ENCODE results near the gene PET100.
"Not testable (repeated sequence)": the region's sequence is repeated elsewhere in the genome, so short reads cannot be mapped to it uniquely, and the experiment has no call there.

The PET100 gene

DNA sequence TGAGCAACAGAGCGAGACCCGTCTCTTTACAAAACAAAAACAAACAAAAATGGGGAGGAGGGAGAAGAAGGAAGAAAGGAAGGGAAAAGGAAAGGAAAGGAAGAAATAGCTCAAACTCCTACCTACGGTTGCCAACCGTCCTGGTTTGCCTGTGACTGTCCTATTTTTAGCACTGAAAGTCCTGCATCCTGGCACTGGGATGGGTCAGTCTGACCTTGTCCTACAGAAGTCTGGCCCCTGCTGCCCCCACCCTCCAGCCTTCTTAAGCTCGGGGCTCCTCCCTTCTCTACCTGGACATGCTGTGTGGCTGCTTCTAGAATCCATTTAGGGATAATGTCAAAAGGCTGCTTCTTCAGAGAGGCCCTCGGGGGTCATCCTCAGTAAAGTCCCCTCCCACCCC lies 6.1 kb downstream of the PET100 start:
- DNase-seq: no peak

DNA sequence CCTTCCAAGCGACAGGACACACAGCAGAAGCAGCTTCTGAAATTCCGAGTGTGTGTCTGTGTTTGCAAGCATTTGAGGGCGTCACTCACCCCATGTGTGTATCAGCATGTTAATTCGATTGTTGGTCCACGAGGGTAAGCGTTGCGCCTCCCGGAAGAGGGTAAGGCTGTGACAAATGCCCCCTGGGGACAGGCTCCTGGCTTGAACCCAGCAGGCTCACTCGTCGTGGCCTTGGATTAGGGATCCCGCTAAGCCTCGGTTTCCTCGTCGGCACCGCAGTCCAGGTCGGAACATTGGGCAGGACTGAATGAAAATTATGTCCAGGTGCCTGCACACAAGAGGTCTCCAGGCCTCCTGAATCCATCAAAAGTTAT lies 6.7 kb downstream of the PET100 start:
- DNase-seq: no peak

GRCh38 chr19:7636691-7637373 lies 7.2 kb downstream of the PET100 start, which contains the start of gene STXBP2:
TSS of gene STXBP2 (plus strand) at chr19:7637110. CDS start at chr19:7637150, 40 bp downstream.
- no peak for DNase-seq

GRCh38 chr19:7637374-7638256 lies 8.0 kb downstream of the PET100 start:
- DNase-seq: no peak

DNA sequence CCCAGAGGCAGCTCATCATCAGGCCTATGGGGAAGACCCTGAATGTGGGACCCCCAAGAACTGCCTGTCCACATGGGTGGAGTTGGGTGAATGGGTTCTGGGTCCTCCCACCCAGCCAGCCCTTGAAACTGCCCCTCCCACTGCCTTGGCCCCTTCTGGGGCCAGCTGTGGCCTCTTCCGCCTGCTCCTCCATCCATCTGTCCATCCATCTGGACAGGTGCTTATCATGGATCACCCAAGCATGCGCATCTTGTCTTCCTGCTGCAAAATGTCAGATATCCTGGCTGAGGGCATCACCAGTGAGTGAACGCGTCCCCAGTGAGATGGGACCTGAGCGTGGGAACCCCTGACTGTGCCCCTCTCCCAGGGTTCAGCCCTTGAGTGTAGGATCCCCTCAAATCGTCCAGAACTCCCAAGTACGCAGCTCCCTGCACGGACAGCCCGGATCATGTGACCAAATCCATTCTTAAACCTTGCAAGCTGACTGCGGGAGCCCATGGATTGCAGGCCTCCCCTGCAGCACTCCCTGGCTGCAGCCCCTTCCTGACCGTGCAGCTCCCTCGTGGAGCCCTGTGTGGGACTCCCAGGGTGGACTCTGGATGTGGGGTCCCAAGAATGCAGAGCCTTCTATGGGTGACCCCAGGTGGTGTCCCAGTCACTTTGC lies 9.3 kb downstream of the PET100 start:
- DNase-seq: no peak

DNA sequence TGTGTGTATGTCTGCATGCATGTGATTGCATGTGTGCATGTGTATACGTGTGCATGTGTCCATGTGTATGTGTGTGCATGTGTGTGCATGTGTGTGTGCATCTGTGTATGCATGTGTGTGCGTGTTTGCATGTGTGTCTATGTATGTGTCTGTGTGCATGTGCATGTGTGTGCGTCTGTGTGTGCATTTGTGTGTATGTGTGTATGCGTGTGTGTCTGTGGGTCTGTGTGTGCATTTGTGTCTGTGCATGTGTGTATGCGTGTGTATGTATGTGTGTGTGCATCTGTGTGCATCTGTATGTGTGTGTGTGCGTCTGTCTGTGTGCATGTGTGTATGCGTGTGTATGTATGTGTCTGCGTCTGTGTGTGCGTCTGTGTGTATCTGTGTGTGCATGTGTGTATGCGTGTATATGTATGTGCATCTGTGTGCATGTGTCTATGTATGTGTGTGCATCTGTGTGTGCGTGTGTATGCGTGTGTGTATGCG lies 10.3 kb downstream of the PET100 start:
- no peak for DNase-seq

GRCh38 chr19:7640803-7641202 lies 11.2 kb downstream of the PET100 start:
- DNase-seq: no peak

DNA sequence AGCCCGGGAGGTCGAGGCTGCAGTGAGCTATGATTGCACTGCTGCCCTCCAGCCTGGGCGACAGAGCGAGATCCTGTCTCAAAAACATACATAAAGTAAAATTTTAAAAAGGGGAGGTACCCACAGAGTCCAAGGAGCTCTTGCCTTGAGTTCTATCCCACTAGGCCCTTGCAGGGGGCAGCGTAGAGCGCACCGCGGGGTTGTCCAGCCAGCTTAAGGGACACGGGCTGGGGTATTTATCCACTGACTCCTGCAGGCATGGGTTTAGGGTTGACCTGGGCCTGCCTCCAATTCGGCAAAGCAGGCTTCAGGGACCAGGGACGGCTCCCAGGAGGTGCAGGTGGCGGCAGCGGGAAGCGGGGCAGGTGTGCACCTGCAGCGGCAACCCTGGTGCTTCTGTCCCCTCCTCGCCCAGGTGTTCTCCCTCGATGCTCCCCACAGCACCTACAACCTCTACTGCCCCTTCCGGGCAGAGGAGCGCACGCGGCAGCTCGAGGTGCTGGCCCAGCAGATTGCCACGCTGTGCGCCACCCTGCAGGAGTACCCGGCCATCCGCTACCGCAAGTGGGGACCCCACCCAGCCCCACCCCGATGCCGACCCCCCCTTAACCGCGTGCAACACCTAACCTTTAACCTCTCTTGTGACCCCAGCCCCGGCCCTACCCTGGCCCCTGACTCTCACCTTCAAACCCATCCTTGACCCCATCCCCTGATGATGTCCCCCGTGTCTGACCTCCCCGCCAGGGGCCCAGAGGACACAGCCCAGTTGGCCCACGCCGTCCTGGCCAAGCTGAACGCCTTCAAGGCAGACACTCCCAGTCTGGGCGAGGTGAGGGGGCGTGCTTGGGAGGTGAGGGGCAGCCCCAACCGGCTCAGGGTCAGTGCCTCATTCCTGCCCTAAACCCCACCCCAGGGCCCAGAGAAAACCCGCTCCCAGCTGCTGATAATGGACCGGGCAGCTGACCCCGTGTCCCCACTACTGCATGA lies 12.0 kb downstream of the PET100 start:
- DNase-seq: no peak

DNA sequence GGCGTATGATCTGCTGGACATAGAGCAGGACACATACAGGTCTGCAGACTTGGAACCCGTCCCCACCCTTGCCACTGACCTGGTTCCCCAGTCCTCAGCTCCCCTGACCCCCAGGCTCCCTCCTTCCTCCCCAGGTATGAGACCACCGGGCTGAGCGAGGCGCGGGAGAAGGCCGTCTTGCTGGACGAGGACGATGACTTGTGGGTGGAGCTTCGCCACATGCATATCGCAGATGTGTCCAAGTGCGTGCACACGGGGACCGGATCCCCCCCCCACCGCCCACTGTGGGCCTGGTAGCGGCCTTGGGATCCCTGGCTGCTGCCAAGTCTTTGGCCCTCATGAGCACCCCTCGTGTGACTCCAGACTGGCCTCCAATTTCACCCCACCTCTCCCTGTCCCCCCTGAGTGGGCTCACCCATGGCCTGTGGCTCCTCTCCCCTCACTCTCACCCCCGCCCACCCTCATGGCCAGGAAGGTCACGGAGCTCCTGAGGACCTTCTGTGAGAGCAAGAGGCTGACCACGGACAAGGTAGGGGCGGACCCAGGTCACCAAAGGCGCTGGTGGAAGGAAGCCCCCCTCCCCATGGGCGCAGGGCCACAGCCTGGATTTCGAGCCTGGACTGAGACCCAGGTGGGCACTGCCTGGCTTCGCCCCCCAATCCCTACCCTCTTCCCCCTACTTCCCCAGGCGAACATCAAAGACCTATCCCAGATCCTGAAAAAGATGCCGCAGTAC lies 12.9 kb downstream of the PET100 start:
- no peak for DNase-seq

DNA sequence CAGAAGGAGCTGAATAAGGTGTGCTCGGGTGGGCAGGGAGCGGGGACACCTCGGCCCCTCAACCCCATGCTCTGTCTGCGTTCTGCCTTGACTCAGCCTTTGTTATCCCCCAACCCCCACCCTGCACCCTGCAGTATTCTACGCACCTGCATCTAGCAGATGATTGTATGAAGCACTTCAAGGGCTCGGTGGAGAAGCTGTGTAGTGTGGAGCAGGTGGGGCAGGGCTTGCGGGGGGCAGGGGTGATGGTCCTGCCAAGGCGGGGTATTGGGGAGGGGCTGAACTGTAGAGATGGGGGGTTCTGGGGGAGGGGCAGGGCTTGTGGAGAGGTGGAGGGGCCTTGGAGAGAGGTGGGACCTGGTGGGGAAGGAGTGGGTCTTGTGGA lies 13.4 kb downstream of the PET100 start:
- no peak for DNase-seq

DNA sequence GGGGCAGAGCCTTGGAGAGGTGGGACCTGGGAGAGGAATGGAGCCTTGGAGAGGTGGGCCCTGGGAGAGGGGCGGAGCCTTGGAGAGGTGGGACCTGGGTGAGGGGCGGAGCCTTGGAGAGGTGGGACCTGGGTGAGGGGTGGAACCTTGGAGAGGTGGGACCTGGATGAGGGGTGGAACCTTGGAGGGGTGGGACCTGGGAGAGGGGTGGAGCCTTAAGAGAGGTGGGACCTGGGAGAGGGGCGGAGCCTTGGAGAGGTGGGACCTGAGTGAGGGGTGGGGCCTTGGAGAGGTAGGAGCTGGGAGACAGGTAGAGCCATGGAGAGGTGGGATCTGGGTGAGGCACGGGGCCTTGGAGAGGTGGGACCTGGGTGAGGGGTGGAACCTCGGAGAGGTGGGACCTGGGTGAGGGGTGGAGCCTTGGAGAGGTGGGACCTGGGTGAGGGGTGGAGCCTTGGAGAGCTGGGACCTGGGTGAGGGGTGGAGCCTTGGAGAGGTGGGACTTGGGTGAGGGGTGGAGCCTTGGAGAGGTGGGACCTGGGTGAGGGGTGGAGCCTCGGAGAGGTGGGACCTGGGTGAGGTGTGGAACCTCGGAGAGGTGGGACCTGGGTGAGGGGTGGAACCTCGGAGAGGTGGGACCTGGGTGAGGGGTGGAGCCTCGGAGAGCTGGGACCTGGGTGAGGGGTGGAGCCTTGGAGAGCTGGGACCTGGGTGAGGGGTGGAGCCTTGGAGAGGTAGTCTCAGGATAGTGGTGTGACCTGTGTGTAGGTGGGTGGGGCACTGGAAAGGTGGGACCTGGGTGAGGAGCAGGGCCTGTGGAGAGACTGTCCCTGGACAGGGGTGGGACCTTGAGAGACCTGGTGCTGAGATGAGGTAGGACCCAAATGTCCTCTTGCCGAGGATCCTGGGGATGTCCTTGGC lies 14.3 kb downstream of the PET100 start:
- not testable (repeated sequence) for DNase-seq

- DNase-seq: no peak
These were observed 14.9 kb downstream of the PET100 start for GRCh38 chr19:7644550-7644877.

GRCh38 chr19:7645163-7645562 lies 15.6 kb downstream of the PET100 start:
- no peak for DNase-seq

DNA sequence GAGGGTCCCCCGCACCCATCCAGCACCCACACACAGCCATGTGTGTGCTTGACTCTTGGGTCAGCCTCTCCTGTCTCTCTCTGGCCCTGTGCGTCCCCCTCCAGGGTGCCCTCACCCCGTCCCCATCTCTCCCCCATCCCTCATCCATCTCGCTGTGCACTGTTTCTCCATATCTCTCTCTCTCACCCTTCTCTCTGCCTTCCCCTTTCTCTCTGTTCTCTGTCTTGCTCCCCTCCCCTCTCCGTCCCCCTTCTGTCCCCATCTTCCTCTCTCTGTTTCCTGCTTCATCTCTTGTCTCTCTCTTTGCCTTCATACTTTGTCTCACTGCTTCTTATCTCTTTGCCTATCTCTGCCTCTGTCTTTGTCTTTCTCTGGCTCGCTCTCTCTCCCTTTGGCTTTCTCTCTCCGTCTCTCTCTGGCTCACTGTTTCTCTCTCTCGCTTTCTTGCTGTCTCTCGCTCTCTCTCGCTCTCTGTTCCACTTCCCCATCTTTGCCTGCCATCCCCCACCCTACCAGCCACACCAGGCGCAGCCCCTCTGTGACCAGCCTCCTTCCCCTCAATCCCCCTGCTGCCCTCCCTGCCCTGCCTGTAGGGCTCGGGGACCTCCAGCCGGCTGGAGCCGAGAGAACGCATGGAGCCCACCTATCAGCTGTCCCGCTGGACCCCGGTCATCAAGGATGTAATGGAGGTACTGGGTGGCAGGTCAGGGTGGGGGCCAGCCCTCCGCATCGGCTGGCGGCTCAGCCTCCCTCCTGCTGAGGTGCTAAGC lies 16.2 kb downstream of the PET100 start:
- DNase-seq: no peak

- no peak for DNase-seq
These were observed 16.8 kb downstream of the PET100 start for GRCh38 chr19:7646426-7646700.

DNA sequence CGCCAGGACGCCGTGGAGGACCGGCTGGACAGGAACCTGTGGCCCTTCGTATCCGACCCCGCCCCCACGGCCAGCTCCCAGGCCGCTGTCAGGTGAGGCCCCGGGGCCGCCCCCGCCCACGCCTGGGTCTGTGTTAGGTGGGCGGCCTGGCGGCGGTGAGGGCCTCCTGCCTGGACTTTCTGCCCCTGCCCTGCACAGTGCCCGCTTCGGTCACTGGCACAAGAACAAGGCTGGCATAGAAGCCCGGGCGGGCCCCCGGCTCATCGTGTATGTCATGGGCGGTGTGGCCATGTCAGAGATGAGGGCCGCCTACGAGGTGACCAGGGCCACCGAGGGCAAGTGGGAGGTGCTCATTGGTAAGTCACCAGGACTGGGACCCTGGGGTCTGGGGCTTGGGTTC lies 17.6 kb downstream of the PET100 start:
- no peak for DNase-seq

GRCh38 chr19:7648265-7649014 lies 18.8 kb downstream of the PET100 start:
- DNase-seq: no peak

GRCh38 chr19:7650148-7650547 lies 20.6 kb downstream of the PET100 start:
- no peak for DNase-seq

DNA sequence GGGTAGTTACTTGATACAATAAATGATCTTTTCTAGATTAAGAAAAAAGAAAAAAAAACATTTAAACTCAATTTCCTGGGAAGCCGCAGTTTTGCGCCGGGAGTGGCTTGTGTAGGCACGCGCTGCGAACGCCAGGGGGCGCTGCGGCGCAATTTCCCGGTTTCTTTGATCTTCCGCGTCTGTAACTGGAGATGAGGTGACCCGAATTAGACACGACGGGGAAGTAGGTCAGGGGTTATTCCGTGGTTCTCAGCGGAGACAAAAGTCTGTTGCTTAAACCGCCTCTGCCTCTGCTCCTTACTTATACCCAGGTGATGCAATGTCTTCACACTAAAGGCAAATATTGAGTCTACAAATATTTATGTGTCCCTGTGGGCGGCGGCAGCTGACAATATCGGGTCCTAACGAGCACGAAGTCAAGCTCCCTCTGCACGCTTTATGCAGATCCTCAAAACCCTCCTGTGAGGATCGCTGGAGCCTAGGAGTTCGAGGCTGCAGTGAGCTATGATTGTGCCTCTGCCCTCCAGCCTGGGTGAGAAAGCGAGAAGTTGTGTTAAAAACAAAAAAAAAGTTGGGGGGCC lies 22.6 kb downstream of the PET100 start:
- DNase-seq: peak; percentile 45
